Measurements from ENCODE around the gene GPR15LG.

DNA sequence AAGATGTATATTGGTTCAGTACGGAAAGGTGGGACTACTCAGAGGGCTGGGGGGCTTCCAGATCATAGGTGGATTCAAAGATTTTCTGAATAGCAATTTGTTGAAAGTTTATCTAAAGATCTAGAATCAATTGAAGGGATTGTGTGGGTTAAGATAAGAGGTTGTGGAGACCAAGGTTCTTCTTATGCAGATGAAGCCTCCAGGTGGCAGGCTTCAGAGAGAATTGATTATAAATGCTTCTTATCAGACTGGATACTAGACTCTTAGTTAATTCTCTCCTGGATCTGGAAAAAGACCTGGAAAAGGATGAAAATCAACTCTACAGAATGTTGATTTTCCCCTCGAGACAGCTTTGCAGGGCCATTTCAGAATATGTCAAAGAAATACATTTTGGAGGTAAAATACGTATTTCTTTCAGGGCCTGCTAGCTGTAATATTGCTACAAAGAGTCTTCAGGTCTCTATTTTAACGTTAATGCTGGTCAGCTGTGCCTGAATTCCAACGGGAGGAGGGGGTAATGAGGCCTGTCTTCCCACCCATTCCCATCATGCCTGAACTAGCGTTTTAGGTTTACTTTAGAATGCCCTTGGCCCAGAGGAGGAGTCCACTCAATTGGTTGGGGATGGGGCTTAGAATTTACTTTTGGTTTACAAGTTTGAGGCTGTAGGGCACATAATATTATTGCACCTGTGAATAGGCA is 12.8 kb upstream of the GPR15LG start:
- TF ChIP-seq, protein P1, sequence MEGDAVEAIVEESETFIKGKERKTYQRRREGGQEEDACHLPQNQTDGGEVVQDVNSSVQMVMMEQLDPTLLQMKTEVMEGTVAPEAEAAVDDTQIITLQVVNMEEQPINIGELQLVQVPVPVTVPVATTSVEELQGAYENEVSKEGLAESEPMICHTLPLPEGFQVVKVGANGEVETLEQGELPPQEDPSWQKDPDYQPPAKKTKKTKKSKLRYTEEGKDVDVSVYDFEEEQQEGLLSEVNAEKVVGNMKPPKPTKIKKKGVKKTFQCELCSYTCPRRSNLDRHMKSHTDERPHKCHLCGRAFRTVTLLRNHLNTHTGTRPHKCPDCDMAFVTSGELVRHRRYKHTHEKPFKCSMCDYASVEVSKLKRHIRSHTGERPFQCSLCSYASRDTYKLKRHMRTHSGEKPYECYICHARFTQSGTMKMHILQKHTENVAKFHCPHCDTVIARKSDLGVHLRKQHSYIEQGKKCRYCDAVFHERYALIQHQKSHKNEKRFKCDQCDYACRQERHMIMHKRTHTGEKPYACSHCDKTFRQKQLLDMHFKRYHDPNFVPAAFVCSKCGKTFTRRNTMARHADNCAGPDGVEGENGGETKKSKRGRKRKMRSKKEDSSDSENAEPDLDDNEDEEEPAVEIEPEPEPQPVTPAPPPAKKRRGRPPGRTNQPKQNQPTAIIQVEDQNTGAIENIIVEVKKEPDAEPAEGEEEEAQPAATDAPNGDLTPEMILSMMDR (conservative IDR thresholded peaks at IDR 0.05; ENCODE audit: low read depth, low read length) = no peak; the same call in 1 of the 2 replicates
- no peak for TF ChIP-seq EZH2 (IDR thresholded peaks at IDR 0.05; ENCODE audit: low read length, unreplicated experiment)
- TF ChIP-seq EZH2phosphoT487 (IDR thresholded peaks at IDR 0.05; ENCODE audit: borderline replicate concordance, low read length) = no peak
